Lung (tissue), 12 donors: Measurements from ENCODE around the gene APOM. TPM values are rescaled to one million over a fixed set of nuclear protein-coding genes. Genes with fewer than 3 reads are reported as not detected.

Experiments used
- ATAC-seq: fragments of 200-7000 bp; cut with Tn5 transposase; one replicate; pipeline ENCODE4 v1.9.1; 2020; ENCODE audit warnings: moderate number of reproducible peaks; ENCODE audit not compliant: insufficient read depth, low FRiP score
- DNase-seq, 3 donors: peaks; one replicate each; pipeline ENCODE4 v3.0.0-alpha.2; 2013 to 2017
- H3K27ac ChIP-seq, 2 donors: one replicate each; pipeline ENCODE4 v1.5.1; 2013; ENCODE audit warnings: mild to moderate bottlenecking in 2 of 2, moderate library complexity in 2 of 2, control low read depth in 1 of 2, inconsistent platforms in 1 of 2, low read depth in 1 of 2, low read length in 1 of 2
- H3K27me3 ChIP-seq, 3 donors: one replicate each; pipeline ENCODE4 v1.5.1; 2013; ENCODE audit warnings: low read length in 2 of 3; ENCODE audit not compliant: control insufficient read depth in 3 of 3, insufficient read depth in 3 of 3
- H3K36me3 ChIP-seq, 4 donors: one replicate each; pipeline ENCODE4 v1.5.1; 2013; ENCODE audit warnings: low read length in 4 of 4, mild to moderate bottlenecking in 1 of 4, moderate library complexity in 1 of 4; ENCODE audit not compliant: control insufficient read depth in 4 of 4, insufficient read depth in 4 of 4
- H3K4me1 ChIP-seq, 5 donors: one replicate each; pipeline ENCODE4 v1.5.1; 2013; ENCODE audit warnings: low read length in 5 of 5, mild to moderate bottlenecking in 2 of 5, moderate library complexity in 1 of 5; ENCODE audit not compliant: control insufficient read depth in 5 of 5, insufficient read depth in 5 of 5
- H3K4me3 ChIP-seq: one replicate; pipeline ENCODE4 v1.5.1; 2013; ENCODE audit warnings: mild to moderate bottlenecking, control low read depth, moderate library complexity
- H3K9ac ChIP-seq, 2 donors: one replicate each; pipeline ENCODE4 v1.5.1; 2013; ENCODE audit warnings: low read length in 2 of 2, control low read depth in 1 of 2; ENCODE audit not compliant: insufficient read depth in 1 of 2
- H3K9me3 ChIP-seq, 4 donors: one replicate each; pipeline ENCODE4 v1.5.1; 2013; ENCODE audit warnings: low read length in 3 of 4, mild to moderate bottlenecking in 1 of 4, moderate library complexity in 1 of 4; ENCODE audit not compliant: control insufficient read depth in 4 of 4, insufficient read depth in 3 of 4
- CTCF ChIP-seq: IDR thresholded peaks from 2 replicates; pipeline ENCODE4 v1.5.1; 2012; ENCODE audit warnings: mild to moderate bottlenecking; ENCODE audit errors: control extremely low read depth, extremely low read depth
- WGBS, 2 donors: extraction: QIAGEN DNeasy Blood & Tissue Kit; methylation state at CpG; one replicate each; pipeline ENCODE4 v1.1.7; 2013; 5-methylcytosine and 5-hydroxymethylcytosine counted together
- polyA plus RNA-seq, 2 donors: library from polyadenylated mRNA; stranded (reverse); fragments of 200-250 nt; gene quantifications; one replicate each; pipeline ENCODE4 v1.2.1, GENCODE V29; 2013
- total RNA-seq, 2 donors: library from RNA; depleted of rRNA in 1 of 2; stranded (reverse); fragments of >200 nt in 1 of 2; gene quantifications; one replicate each; pipeline ENCODE4 v1.2.1, GENCODE V29; 2014 to 2021
- donor health status: control.
- donor health status: control.
- donor health status: Bipolar disorder and iron deficiency.
- donor health status: healthy.
- donor health status: DM: yes; HTN: yes; CAD: no.

APOM gene
- total and polyA plus RNA-seq, 4 donors = 1.3 to 8.8 (median 2.3) TPM

GRCh38 chr6:31629014-31629413 lies 26.7 kb upstream of the APOM start:
- no peak overlapping the region for H3K9ac ChIP-seq
- no peak for TF ChIP-seq CTCF
- H3K4me3 ChIP-seq = no peak overlapping the region
- no peaks in the 10 kb centered on the region for H3K9me3 ChIP-seq
- ATAC-seq (no peak), DNase-seq (no peak)
- no peaks in the 10 kb centered on the region for H3K27me3 ChIP-seq
- WGBS, 2 donors = 91 to 94% methylated on average over 7 of the region's 7 CpGs
- no peak overlapping the region for H3K27ac ChIP-seq
- H3K36me3 ChIP-seq = peaks cover 52 to 90% (median 77%) of the 10 kb centered on the region in 4 donors
- H3K4me1 ChIP-seq = no peaks in the 10 kb centered on the region

DNA sequence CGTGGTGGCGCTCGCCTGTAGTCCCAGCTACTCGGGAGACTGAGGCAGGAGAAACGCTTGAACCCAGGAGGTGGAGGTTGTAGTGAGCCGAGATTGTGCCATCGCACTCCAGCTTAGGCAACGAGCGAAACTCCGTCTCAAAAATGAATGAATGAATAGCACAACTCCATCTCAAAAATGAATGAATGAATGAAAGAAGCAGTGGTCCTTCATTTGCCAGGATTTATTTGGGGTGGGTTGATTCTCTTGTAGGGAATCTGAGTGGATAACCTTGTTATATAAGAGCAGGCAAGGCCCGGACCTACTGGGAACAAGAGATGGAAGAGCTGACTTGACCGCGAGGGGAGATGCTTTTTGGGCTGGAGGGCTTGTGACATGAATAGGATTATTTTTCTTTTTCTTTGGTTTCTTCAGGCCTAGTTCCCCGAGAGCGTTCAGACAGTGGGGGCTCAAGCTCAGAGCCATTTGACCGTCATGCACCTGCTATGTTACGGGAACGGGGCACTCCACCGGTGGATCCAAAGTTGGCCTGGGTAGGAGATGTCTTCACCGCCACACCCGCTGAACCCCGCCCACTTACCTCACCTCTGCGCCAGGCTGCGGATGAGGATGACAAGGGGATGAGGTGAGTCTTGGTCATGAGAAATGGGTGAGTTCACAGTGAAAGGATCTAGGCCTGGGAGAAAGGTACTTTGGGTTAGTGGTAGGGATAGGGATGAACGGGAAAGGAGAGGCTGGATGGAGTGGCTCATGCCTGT lies 25.3 kb upstream of the APOM start:
- no peak overlapping the region for H3K4me3 ChIP-seq
- H3K4me1 ChIP-seq = no peaks in the 10 kb centered on the region
- no peak overlapping the region for H3K9ac ChIP-seq
- no peaks in the 10 kb centered on the region for H3K27me3 ChIP-seq
- 93 to 96% methylated on average over 25 of the region's 25 CpGs for WGBS, 2 donors
- TF ChIP-seq CTCF = no peak
- H3K36me3 ChIP-seq = peaks cover 55 to 91% (median 78%) of the 10 kb centered on the region in 4 donors
- DNase-seq = no peak
- no peak overlapping the region for H3K27ac ChIP-seq
- no peak for ATAC-seq
- no peaks in the 10 kb centered on the region for H3K9me3 ChIP-seq

DNA sequence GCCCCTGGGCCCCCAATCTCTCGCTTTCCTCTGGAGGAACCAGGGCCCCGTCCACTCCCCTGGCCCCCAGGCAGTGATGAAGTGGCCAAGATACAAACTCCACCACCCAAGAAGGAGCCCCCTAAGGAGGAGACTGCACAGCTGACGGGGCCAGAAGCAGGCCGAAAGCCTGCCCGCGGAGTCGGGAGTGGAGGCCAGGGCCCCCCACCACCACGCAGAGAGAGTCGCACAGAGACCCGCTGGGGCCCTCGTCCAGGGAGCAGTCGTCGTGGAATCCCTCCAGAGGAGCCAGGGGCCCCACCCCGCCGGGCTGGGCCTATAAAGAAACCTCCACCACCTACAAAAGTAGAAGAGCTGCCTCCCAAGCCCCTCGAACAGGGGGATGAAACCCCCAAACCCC lies 24.5 kb upstream of the APOM start:
- Histone ChIP-seq H3K4me3 (no peak overlapping the region), H3K9ac (no peak overlapping the region), H3K27ac (no peak overlapping the region), H3K36me3 (peaks cover 54 to 90% (median 75%) of the 10 kb centered on the region in 4 donors), H3K27me3 (no peaks in the 10 kb centered on the region), H3K9me3 (no peaks in the 10 kb centered on the region), H3K4me1 (no peaks in the 10 kb centered on the region)
- ATAC-seq (no peak), DNase-seq (no peak)
- WGBS, 2 donors = 91% methylated on average over 16 of the region's 16 CpGs
- TF ChIP-seq CTCF = no peak
